ENCODE results near the gene DNAJA3.

Gene DNAJA3

GRCh38 chr16:4425378-4426020 lies at the start of gene DNAJA3:
TSS of gene DNAJA3 (plus strand) at chr16:4425868. CDS start at chr16:4425882, 14 bp downstream.
- peak; percentile 96 for DNase-seq (ENCODE audit: low spot score)

GRCh38 chr16:4376126-4376892 lies 49.4 kb upstream of the DNAJA3 start:
- no peak for DNase-seq (ENCODE audit: low spot score)

GRCh38 chr16:4376893-4377572 lies 48.6 kb upstream of the DNAJA3 start:
- DNase-seq (ENCODE audit: low spot score), result no peak

- DNase-seq (ENCODE audit: low spot score), result no peak
Observed at GRCh38 chr16:4377573-4378154, 48.0 kb upstream of the DNAJA3 start.

- DNase-seq (ENCODE audit: low spot score), result no peak
Observed at GRCh38 chr16:4378161-4378666, 47.5 kb upstream of the DNAJA3 start.

- no peak for DNase-seq (ENCODE audit: low spot score)
Observed at GRCh38 chr16:4378999-4379690, 46.5 kb upstream of the DNAJA3 start.

GRCh38 chr16:4380119-4381063 lies 45.3 kb upstream of the DNAJA3 start:
- no peak for DNase-seq (ENCODE audit: low spot score)

- no peak for DNase-seq (ENCODE audit: low spot score)
Observed at GRCh38 chr16:4381072-4381934, 44.4 kb upstream of the DNAJA3 start.

- no peak for DNase-seq (ENCODE audit: low spot score)
Observed at GRCh38 chr16:4381935-4382794, 43.5 kb upstream of the DNAJA3 start.

- DNase-seq (ENCODE audit: low spot score), result no peak
Observed at GRCh38 chr16:4382795-4383357, 42.8 kb upstream of the DNAJA3 start.

- DNase-seq (ENCODE audit: low spot score), result no peak
Observed at GRCh38 chr16:4383591-4384444, 41.9 kb upstream of the DNAJA3 start.

- no peak for DNase-seq (ENCODE audit: low spot score)
Observed at GRCh38 chr16:4384509-4384942, 41.1 kb upstream of the DNAJA3 start.

GRCh38 chr16:4385066-4385788 lies 40.4 kb upstream of the DNAJA3 start:
- no peak for DNase-seq (ENCODE audit: low spot score)

GRCh38 chr16:4385789-4386450 lies 39.7 kb upstream of the DNAJA3 start:
- no peak for DNase-seq (ENCODE audit: low spot score)

GRCh38 chr16:4386451-4386805 lies 39.2 kb upstream of the DNAJA3 start:
- DNase-seq (ENCODE audit: low spot score), result no peak

- no peak for DNase-seq (ENCODE audit: low spot score)
Observed at GRCh38 chr16:4386951-4387565, 38.6 kb upstream of the DNAJA3 start.
